Measurements from ENCODE around the gene NINJ1.
"Not testable (repeated sequence)": the region's sequence is repeated elsewhere in the genome, so short reads cannot be mapped to it uniquely, and the experiment has no call there.

Gene NINJ1

DNA sequence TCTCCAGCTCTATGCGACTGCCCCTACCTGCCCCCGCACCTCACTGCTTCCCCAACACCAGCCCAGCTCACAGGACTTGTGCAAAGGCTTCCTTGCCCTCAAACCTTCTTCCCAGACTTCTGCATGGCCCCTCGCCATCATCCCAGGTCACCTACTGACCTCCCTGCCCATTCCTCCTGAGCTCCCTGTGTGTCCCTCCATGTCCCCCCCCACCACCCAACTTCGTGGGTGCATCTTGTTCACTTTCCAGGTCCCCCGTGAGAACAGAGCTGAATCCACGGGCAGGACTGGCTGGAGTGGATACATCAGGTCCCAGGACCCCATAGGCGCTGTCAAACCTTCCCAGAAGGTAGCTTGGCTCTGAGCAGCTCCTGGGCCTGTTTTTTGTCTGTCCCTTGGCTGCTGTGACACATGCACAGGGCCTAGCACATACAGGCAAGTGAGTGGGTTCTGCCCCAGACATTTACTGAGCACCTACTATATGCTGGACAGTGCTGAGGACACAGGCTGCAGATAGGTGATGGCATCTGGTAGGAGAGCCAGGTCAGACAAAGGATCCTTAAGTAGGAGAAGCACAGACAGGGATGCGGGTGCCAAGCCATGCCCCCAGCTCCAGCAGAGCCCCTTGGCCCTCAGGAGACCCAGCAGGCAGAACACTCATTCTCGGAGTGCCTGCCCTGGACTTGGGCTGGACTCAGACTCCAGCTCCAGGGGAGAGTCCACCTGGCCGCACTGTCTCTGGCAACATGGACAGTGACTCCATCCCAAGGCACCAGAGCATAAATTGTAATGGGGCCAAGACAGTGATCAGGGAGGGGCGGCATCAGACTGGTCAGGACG, 15.0 kb downstream of the NINJ1 start:
- DNase-seq = no peak

DNA sequence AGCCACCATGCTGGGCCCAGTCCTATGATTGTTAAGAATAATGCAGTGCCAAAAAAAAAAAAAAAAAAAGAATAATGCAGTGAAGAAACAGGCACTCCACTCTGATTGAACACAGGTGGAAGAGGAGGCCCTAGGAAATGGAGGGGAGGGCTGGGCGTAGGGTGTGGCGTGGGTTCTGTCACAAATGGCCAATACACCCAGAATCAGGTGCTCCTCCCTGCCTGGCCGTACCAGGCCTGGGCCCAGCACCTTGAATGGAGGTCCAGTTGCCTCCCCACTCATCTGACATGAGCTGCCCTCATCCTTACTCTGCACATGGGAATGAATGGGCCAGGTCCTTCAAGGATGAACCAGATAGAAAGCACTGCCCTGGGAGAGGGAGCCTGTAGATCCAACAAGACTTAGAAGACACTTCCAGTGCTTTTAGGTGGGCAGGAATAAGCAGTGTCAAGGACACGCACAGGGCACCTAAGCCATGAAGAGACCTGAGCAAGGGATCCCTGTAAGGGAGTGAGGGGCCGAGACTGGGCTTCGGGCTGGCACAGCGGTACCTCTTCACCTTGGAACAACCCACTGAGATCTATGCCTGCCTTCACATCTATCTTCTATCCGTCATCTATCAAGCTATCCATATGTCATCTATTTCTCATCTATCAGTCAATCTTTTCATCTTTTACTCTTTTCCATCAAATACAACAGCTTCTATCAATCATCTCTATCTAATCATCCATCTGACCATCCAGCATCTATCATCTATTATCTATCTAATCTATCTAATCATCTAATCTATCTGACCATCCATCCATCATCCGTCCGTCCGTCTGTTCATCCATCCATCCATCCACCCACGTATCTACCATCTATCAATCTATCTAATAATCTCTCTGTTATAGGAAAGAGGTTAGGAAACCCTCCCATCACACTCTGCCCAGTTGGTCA, 15.9 kb downstream of the NINJ1 start:
- DNase-seq = no peak

GRCh38 chr9:93117521-93117920, 16.5 kb downstream of the NINJ1 start:
- not testable (repeated sequence) for DNase-seq

- no peak for DNase-seq
Observed at GRCh38 chr9:93116072-93116961, 17.7 kb downstream of the NINJ1 start.

- DNase-seq = no peak
Observed at GRCh38 chr9:93115486-93116071, 18.5 kb downstream of the NINJ1 start.

DNA sequence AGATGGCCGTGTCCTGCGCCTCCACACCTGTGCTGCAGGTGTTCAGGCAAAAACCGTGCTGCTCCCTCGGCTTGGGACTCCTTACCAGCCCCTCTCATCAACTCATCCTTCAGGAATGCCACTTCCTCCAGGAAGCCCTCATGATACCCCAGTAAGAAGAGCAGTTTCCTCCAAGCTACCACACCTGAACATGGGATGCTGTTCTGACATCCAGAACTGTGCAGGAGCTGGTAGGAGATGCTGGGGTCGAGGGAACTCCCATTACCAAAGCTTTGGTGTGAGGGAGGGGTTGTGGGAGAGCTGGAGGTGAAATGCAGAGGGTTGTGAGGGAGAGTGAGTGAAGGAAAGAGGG, 19.1 kb downstream of the NINJ1 start:
- DNase-seq = no peak

GRCh38 chr9:93114169-93114983, 19.7 kb downstream of the NINJ1 start:
- no peak for DNase-seq

DNA sequence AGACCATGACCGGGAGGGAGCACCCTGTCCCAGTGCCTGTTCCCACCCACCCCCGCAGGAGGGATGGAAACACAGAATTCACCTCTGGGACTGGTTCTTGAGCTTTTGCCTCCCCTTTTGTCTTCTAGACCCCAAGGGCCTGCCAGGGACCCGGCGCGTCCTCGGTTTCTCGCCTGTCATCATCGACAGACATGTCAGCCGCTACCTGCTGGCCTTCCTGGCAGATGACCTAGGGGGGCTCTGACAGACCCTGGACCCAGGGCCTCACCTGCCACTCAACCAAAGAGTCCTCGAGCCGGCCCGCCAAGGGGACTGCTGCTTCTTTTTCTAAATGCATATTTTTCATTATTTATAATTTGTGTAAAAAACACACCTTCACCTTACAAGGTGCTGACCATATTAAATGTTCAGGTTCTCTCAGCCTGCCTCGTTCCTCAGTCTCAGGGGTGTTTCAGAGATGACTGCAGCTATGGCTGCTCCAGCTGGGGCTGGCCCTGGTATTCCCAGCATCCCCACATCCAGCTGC, 21.1 kb downstream of the NINJ1 start:
- DNase-seq = no peak

DNA sequence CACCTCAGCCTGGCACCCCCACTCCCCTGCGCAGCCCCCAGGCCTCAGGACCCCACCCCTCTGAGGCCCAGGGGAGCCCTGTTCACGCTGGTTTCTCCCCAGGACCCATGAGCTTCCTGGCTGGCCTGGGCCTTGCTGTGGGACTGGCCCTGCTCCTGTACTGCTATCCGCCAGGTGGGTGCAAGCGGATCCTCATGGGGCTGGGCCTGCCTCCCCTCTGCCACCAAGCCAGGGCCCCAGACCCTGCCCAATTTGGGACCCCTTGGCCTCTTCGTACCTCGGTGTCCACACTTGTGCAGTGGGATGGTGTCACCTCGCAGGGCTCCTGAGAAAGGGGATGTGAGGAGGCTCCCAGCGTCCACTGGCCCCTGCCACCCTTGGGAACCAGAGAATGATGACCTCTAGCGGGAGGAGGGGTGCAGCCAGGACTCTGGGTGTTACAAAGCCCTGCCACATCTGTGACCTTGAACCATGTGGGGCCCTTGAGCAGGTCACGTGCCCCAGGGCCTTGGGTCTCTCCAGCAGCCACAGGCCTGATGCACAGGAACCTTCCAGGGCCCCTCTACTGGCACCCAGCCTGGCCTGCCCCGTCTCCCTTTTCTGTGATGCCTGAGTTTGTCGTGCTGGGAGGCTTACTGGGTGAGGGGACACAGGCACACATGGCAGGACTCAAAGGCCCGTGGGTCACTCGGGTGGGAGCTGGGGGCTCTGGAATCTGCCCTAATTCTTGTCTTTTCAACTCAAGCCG, 21.8 kb downstream of the NINJ1 start:
- no peak for DNase-seq

GRCh38 chr9:93111371-93112115, 22.5 kb downstream of the NINJ1 start:
- no peak for DNase-seq

DNA sequence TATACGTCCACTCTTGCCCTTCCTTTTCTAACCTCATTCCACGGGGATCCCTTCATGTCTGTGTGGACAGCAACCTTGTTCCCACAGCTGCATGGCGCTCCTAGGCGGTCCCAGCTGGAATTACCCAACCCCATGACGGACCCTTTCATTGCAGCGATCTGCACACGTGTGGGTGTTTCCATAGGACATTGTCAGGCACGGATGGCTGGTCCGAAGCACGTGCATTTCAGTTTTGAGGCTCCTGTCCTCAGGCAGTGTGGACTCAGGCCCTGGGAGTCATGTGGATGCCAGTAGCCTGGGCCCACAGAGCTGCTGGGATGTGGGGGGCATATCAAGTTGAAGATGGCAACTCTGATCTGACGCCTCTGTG, 23.1 kb downstream of the NINJ1 start:
- DNase-seq = no peak

DNA sequence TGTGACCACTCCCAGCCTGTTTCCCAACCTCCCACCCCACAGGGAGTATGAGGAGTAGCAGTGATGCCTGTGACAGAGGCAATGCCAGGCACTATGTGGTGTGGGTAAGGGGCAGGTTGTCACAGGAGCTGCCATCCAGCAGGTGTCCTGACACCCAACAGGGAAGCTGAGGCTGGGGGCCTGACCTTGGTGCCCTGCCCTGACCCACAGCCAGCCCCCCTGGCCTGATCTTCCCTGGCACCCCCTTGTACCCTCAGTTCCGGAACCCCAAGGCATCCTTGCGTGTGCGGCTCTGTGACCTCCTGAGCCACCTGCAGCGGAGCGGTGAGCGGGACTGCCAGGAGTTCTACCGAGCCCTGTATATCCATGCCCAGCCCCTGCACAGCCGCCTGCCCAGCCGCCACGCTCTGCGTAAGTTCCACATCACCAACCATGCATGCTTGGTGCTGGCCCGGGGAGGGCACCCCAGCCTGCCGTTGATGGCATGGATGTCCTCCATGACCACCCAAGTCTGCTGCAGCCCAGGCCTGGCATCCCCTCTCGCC, 23.7 kb downstream of the NINJ1 start:
- DNase-seq = no peak

DNA sequence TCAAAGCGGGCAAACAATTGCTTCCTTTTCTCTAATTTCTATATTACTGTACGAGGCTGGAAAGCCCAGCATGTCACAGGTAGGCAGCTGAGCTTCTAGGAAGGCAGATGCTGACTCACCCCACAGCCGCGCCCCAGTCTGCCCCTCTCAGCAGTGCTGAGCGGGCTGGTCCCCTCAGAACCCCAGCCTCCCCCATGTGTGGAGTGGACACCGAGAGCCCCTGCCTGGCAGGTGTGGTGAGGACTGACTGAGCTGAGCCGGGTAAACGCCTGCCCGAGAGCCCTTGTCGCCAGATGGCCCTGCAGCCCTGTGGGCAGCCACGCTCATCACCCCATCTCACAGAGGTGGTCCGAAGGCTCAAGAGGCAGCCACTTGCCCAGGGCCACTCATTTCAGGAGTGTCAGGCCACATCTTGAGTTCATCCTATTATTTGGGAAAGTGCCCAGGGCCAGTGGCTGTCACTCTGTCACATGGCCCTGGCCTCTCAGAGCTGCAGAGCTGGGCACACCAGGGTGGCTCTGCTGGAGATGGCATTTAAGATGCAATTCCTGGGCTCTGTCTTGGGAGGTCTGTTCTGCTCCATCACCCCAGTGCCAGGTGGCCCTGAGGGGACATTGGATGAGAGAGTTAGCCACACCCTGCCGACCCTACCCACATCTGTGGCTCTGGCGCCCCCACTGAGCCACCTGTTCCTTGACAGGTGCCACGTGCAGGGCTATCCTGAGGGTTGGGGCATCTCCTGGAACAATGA, 25.6 kb downstream of the NINJ1 start:
- no peak for DNase-seq

DNA sequence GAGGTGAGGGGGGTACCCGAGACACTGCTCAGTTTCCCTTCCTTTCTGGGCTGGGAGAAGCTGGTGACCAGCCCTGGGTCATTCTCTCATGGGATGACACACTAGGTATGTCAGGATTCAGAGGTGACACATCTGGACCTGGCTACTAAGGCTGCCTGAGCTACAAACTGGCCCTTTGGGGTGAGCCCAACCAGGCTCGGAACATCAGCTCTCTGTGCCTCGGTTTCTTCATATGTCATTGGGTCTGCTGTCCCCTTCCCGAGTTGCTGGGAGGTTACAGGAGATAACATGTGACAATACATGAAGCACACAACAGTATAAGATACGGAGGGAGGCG, 26.3 kb downstream of the NINJ1 start:
- DNase-seq = no peak

DNA sequence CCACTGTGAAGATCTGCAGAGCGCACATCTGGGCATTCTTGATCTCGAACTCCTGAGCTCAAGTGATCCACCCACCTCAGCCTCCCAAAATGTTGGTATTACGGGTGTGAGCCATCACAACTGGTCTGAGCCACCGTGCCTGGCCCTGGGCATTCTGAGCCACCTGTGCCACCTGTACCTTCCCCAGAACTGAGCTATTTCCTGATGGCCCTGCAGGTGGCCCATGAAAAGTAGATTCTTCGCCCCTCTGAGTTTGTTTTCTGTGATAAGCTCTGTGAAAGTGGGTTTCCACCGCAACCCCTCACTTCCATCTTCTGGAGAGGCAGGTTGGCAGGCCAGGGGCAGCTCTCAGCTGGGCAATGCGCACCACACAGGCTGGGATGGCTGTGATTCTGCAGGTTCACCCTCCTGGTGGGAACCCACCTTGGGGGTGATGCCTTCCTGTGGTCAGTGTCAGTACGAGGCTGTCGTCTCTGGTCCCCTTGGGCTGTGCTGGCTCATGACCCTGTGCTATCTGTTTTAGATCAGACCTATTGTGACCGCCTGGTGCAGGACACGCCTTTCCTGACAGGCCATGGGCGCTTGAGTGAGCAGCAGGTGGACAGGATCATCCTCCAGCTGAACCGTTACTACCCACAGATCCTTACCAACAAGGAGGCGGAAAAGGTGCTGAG, 26.8 kb downstream of the NINJ1 start:
- DNase-seq = no peak

DNA sequence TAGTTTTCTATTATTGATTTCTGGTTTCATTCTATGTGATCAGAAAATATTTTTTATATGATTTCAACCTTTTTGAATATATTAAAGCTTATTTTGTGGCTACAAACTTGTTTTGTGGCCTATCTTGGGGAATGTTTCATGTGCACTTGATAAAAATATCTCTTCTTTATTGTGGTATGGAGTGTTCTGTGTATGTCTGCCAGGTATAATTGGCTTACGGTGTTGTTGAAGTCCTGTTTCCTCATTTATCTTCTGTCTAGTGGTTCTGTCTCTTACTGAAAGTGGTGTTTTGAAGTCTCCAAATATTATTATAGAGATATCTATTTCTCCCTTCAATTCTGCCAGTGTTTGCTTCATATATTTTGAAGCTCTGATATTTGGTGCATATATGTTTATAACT, 28.4 kb downstream of the NINJ1 start:
- DNase-seq = no peak

DNA sequence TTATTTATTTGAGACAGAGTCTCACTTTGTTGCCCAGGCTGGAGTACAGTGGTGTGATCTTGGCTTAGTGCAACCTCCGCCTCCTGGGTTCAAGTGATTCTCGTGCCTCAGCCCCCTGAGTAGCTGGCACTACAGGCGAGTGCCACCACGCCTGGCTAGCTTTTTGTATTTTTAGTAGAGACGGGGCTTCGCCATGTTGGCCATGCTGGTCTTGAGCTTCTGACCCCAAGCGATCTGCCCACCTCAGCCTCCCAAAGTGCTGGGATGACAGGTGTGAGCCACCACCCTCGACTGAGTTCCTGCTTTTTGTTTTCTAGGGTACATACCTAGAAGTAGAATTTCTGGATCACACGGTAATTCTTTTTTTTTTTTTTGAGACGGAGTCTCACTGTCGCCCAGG, 33.0 kb downstream of the NINJ1 start:
- DNase-seq = not testable (repeated sequence)

- DNase-seq = no peak
Observed at GRCh38 chr9:93100276-93100636, 33.8 kb downstream of the NINJ1 start.
